ENCODE results near the gene FRMD4A.

FRMD4A gene

DNA sequence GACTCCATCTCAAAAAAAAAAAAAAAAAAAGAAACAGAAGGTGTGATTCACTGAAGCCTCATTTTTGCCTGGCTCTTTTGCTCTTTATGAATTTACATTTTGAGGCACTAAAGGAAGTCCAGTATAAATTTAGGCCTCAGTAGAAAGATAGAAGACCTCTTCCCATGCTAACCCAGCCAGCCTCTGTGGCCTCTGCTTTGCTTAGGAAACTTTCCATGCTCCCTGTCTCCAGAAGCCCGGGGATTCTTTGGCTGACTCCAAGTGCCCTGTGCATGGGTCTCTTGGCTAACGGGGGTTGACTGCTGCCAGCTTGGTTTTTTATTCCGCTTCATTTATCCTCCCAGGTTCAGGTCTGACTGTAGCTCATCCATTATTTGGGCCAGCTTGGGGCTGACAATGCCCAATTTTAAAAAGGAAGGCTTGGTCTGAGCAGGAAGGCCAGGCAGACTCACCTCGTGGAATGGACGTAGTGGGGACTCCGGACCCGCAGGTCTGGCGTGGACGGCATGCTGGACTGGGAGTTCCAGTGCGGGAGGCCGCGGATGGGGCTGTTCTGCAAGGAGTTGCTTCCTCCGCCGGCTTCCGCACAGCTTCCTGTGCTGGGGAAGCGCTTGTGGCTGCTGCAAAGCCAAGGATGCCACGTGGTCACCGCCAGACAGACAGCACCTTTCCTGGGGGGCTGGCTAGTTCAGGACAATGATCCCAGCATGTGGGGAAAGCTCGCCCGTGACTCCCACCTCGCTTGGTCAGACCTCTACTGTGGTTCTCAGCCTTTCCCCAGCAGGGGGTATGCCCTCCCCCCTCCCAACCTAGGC is 671.6 kb downstream of the FRMD4A start:
- no peak for DNase-seq (ENCODE audit: low read depth in 2 of 2, low spot score in 1 of 2)

DNA sequence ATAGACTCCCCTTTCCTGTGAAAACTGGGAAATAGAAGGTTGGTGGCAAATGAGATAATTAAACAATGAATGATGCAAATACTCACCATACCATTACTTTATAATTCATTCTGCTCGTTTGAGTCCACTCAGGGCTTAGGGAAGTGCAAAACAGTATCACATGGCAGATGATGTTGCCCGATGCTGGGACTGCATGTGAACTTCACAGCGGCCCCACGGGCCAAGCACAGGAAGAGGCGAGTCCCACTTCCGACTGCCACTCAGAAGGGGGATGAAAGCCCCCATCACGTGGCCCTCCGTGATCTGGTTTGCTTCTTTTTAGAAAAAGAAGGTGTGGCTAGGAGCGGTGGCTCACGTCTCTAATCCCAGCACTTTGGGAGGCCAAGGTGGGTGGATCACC is 672.5 kb downstream of the FRMD4A start:
- no peak for DNase-seq (ENCODE audit: low read depth in 2 of 2, low spot score in 1 of 2)

GRCh38 chr10:13657101-13657680 is 673.5 kb downstream of the FRMD4A start:
- DNase-seq (ENCODE audit: low read depth in 2 of 2, low spot score in 1 of 2): no peak

- DNase-seq (ENCODE audit: low read depth in 2 of 2, low spot score in 1 of 2): no peak
Measured at GRCh38 chr10:13656337-13657100, 674.2 kb downstream of the FRMD4A start.

DNA sequence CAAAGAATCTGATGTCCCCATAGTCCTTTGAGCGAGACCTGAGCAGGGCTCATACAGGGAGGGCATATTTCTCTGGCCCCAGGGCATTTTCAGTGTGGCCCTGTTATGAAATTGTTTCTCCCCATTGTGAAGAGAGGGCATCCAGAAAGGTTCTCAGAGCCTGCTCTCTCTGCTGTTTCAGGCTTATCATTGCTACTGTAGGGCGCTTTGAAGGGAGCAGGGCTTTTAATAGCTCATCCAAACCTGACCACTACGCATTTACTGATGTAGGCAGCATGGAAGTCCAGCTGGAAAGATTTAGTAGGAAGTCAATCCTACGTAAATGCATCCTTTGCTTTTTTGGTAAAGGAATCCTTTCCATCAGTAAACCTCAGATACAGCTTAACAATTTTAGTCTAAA is 675.9 kb downstream of the FRMD4A start:
- no peak for DNase-seq (ENCODE audit: low read depth in 2 of 2, low spot score in 1 of 2)

DNA sequence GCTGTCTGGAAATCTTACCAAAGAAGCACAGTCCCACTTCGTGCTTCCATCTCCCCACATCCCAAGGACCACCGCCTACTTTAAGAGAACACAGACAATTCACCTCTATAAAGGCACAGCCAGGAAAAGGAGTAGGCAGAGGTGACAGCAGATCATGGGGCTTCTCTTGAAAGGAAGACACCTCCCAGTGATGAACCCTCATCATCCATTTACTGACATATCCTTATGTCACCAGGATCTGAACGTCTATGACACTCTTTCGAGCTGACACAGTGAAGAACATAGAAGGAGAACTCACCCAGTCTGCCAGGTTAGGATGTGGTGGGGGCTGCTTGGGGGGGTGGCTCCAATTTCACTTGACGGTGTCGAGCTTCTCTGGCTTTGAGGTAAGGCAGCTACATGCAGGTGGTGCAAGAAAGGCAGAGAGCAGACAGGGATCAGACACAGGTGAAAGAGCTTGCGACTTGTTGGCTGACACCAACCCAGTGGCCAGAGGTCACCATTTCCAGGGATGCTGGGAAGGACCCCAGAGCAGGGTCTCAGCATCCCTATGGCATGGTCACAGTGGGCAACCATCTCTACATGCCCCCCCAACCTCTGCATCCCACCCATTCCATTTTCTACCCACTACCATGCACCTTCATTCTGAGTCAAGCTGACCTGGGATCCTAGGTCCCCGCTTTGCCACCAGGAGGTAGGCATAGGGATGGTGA is 676.5 kb downstream of the FRMD4A start:
- no peak for DNase-seq (ENCODE audit: low read depth in 2 of 2, low spot score in 1 of 2)

- DNase-seq (ENCODE audit: low read depth in 2 of 2, low spot score in 1 of 2): no peak
Measured at GRCh38 chr10:13652860-13653259, 677.9 kb downstream of the FRMD4A start.

DNA sequence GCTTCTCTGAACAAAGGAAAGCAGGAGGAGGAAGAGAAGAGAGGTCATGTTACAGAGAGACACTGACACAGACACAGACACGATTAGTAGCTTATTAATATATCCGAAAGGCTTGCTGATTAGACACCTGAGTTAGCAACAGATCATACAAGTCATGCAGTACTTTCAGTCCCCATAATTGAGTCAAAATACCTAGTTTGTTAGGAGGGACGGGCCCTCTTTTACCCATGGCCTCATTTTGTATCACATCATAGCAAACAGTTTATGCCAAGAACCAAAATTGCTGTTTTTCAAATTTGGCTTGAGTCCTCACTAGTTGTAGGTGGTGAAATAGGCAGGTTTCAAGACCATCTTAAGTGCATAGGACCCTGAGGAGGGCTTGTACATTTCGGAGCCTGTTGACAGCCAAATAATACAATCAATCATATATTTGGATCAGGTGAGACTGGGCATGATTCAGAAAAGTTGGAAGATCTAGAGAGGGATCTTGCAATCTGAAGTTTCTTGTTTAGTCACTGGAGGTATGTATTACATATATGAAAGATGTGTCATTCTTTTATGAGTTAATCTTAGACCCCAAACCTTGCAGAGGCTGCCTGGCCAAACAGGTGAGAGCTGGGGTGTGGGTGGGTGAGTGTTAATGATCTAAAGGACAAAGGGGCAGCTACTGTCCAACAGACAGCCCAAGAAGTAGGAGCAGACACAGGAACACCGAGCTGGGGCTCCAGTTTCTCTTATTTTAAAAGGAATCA is 678.6 kb downstream of the FRMD4A start:
- no peak for DNase-seq (ENCODE audit: low read depth in 2 of 2, low spot score in 1 of 2)

DNA sequence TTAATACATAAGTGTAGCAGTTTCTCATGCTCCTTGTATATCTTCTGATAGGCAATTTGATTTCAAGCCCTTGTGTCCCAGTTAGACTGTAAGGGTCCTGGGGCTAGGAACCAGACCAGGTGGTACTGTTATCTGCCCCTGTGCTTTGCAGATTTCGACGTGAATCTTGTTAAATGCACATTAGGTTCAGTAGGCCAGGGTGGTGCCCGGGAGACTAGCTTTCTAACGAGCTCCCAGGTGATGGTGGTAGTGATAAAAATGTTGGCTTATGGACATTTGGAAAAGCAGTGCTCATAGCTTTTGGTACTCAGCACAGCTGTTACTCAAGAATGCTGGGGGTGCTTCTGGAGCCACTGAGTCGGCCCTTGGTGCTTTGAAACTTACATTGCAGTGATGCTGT is 679.8 kb downstream of the FRMD4A start:
- no peak for DNase-seq (ENCODE audit: low read depth in 2 of 2, low spot score in 1 of 2)

DNA sequence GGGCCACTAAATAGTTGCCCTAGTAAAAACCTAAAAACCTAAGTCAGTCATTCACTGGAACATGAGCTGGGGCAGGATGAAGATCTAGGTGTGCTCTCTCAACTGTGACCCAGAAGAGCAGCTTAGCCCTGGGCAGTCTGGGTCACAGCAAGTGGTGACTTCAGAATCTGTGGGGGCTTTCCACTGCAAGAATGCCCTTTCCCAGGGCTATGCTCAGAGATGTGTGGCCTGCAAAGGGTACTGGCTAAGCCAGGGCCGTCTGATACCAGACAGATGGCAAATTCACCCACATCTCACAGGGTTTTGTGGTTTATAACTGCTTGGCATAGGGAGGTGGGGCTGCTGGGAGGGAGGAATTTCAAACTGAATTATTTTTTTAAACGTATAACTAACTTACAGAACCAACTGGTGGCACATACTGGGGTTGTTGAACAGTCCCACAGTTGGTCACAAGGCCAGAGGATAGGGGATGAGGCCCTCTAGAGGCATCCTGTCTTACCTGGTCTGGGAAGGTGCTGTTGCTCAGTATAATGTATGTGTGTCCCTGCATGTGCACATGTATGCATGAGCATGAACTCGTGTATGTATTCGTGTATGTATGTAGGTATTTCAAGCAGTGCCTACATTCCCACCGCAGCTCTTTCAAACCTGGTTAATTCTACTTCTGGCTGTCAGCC is 680.7 kb downstream of the FRMD4A start:
- no peak for DNase-seq (ENCODE audit: low read depth in 2 of 2, low spot score in 1 of 2)

GRCh38 chr10:13648425-13648824 is 682.3 kb downstream of the FRMD4A start:
- no peak for DNase-seq (ENCODE audit: low read depth in 2 of 2, low spot score in 1 of 2)

GRCh38 chr10:13644866-13645265 is 685.9 kb downstream of the FRMD4A start:
- no peak for DNase-seq (ENCODE audit: low read depth in 2 of 2, low spot score in 1 of 2)

GRCh38 chr10:13643016-13643415 is 687.7 kb downstream of the FRMD4A start:
- no peak for DNase-seq (ENCODE audit: low read depth in 2 of 2, low spot score in 1 of 2)

GRCh38 chr10:13642293-13642692 is 688.4 kb downstream of the FRMD4A start:
- DNase-seq (ENCODE audit: low read depth in 2 of 2, low spot score in 1 of 2): no peak

DNA sequence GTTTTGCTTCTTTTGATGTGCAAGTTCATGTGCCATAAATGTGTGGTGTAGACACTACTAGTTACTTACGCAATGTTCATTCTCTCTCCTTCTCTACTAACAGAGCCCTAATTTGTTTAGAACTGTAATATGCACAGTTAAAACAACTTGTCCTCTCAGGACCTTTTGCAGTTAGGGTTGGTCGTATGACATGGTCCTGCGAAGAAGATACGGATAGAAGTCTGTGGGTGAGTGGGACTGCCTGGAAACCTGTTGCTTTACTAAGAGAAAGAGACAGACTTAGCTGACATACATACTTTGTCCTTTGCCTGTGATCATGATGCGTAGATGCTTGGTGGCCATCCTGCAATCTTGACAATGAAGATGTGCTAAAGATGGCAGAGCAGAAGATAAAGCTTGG is 692.8 kb downstream of the FRMD4A start:
- DNase-seq (ENCODE audit: low read depth in 2 of 2, low spot score in 1 of 2): no peak

DNA sequence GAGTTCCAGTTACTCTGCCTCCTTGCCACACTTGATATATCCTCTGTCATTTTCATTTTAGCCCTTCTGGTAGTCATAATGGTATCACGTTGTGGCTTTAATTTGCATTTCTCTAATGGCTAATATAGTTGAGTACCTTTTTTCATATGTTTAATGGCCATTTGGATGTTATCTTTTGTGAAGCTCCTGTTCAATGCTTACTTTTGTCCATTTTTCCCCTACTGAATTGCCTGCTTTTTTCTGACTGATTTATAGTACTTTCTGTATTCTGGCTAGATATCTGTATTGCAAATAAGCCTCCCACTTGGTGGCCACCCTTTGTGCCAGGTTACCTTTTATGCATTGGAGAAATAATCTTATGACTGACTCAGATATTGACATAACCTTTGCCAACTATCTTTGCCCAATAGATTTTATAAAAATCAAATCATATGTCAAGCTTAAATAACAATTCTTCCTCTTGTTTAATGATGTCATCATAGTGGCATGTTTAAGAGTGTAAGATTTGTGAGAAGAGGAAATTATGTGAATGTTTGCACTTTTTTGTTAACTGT is 693.3 kb downstream of the FRMD4A start:
- no peak for DNase-seq (ENCODE audit: low read depth in 2 of 2, low spot score in 1 of 2)

DNA sequence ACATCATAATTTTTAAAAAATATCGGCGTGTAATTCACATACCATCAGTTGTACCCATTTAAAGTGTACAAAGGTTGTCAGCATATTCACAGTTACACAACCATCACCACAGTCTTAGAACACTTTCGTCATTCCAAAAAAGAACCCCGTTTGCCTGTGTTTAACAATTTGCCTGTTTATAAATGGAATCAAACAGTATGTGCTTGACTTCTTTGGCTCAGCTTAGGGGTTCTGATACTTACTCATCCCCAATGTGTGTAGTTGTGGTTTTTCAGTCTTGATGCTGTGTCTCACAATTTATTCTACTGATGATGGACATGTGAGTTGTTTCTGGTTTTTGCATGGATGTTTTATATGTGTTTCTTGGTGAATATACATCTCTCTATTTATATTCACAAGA is 693.9 kb downstream of the FRMD4A start:
- no peak for DNase-seq (ENCODE audit: low read depth in 2 of 2, low spot score in 1 of 2)

- DNase-seq (ENCODE audit: low read depth in 2 of 2, low spot score in 1 of 2): no peak
Measured at GRCh38 chr10:13634207-13634606, 696.5 kb downstream of the FRMD4A start.

GRCh38 chr10:13633689-13634088 is 697.0 kb downstream of the FRMD4A start:
- no peak for DNase-seq (ENCODE audit: low read depth in 2 of 2, low spot score in 1 of 2)

- DNase-seq (ENCODE audit: low read depth in 2 of 2, low spot score in 1 of 2): no peak
Measured at GRCh38 chr10:13632884-13633440, 697.8 kb downstream of the FRMD4A start.
